IPS DF 6.9 (cell line): ENCODE data around the gene LRP5.

Source experiments
- DNase-seq: peaks from one replicate; pipeline ENCODE4 v3.0.0-alpha.2; 2013; ENCODE audit warnings: low read depth, low spot score
- H3K27ac ChIP-seq: one replicate; pipeline ENCODE4 v1.5.1; 2013; ENCODE audit warnings: low read length, control low read depth
- H3K27me3 ChIP-seq: 2 replicates; pipeline ENCODE4 v1.6.1; 2013; ENCODE audit warnings: mild to moderate bottlenecking, low read length; ENCODE audit not compliant: control insufficient read depth, insufficient read depth
- H3K36me3 ChIP-seq: 2 replicates; pipeline ENCODE4 v1.6.1; 2013; ENCODE audit warnings: low read length; ENCODE audit not compliant: control insufficient read depth, insufficient read depth
- H3K4me1 ChIP-seq: 2 replicates; pipeline ENCODE4 v1.6.1; 2013; ENCODE audit warnings: low read length; ENCODE audit not compliant: control insufficient read depth, insufficient read depth
- H3K4me3 ChIP-seq: 2 replicates; pipeline ENCODE4 v1.5.1; 2013; ENCODE audit warnings: mild to moderate bottlenecking, low read length
- H3K9me3 ChIP-seq: 2 replicates; pipeline ENCODE4 v1.6.1; 2013; ENCODE audit warnings: low read length, inconsistent platforms; ENCODE audit not compliant: control insufficient read depth, insufficient read depth
- WGBS: extraction: QIAGEN DNeasy Blood & Tissue Kit; methylation state at CpG from one replicate; pipeline ENCODE4 v1.1.7; 2013; ENCODE audit warnings: mixed read lengths, missing lambda C conversion rate; ENCODE audit not compliant: insufficient read length, insufficient coverage; 5-methylcytosine and 5-hydroxymethylcytosine counted together

The LRP5 gene

GRCh38 chr11:68271023-68271780, 41.2 kb upstream of the LRP5 start:
- Histone ChIP-seq H3K9me3 (no peaks in the 10 kb centered on the region), H3K27me3 (no peaks in the 10 kb centered on the region), H3K27ac (no peak overlapping the region), H3K36me3 (peaks cover 11% of the 10 kb centered on the region), H3K4me1 (no peaks in the 10 kb centered on the region), H3K4me3 (peak overlapping the region; percentile 72)
- no CpG with 5 or more reads among the region's 23 CpGs for WGBS
- no peak for DNase-seq

- WGBS, result no CpG with 5 or more reads among the region's 71 CpGs
- peak; percentile 58 for DNase-seq
- Histone ChIP-seq H3K9me3 (no peaks in the 10 kb centered on the region), H3K4me3 (peak within 1 kb of the TSS; percentile 72), H3K4me1 (no peaks in the 10 kb centered on the region), H3K36me3 (peaks cover 10% of the 10 kb centered on the region), H3K27me3 (no peaks in the 10 kb centered on the region), H3K27ac (no peak within 1 kb of the TSS)
Measured at GRCh38 chr11:68271781-68272608, 40.4 kb upstream of the LRP5 start, which contains the start of gene C11orf24. Gene C11orf24, minus strand, starts transcription at chr11:68271973. Its CDS starts 8,206 bp downstream, at chr11:68263767.

- H3K9me3 ChIP-seq, result no peaks in the 10 kb centered on the region
- no peaks in the 10 kb centered on the region for H3K4me1 ChIP-seq
- DNase-seq, result no peak
- H3K27me3 ChIP-seq, result no peaks in the 10 kb centered on the region
- H3K4me3 ChIP-seq, result no peak overlapping the region
- no peaks in the 10 kb centered on the region for H3K36me3 ChIP-seq
- no CpG with 5 or more reads among the region's 21 CpGs for WGBS
- H3K27ac ChIP-seq, result no peak overlapping the region
Measured at GRCh38 chr11:68273026-68273738, 39.2 kb upstream of the LRP5 start.

- Histone ChIP-seq H3K36me3 (no peaks in the 10 kb centered on the region), H3K4me1 (no peaks in the 10 kb centered on the region), H3K27ac (no peak overlapping the region), H3K27me3 (no peaks in the 10 kb centered on the region), H3K9me3 (no peaks in the 10 kb centered on the region), H3K4me3 (no peak overlapping the region)
- no peak for DNase-seq
- no CpG with 5 or more reads among the region's 1 CpG for WGBS
Measured at GRCh38 chr11:68274306-68274705, 38.1 kb upstream of the LRP5 start.

GRCh38 chr11:68275721-68276507, 36.5 kb upstream of the LRP5 start:
- DNase-seq, result no peak
- Histone ChIP-seq H3K27ac (no peak overlapping the region), H3K9me3 (no peaks in the 10 kb centered on the region)

GRCh38 chr11:68276861-68277260, 35.5 kb upstream of the LRP5 start:
- Histone ChIP-seq H3K27me3 (no peaks in the 10 kb centered on the region), H3K9me3 (no peaks in the 10 kb centered on the region), H3K4me3 (no peak overlapping the region), H3K36me3 (no peaks in the 10 kb centered on the region), H3K27ac (no peak overlapping the region), H3K4me1 (no peaks in the 10 kb centered on the region)
- DNase-seq, result no peak
- WGBS, result no CpG with 5 or more reads among the region's 6 CpGs

More at GRCh38 chr11:68275721-68276507, 36.5 kb upstream of the LRP5 start:
- no CpG with 5 or more reads among the region's 14 CpGs for WGBS
- H3K4me1 ChIP-seq, result no peaks in the 10 kb centered on the region
- H3K27me3 ChIP-seq, result no peaks in the 10 kb centered on the region
- no peak overlapping the region for H3K4me3 ChIP-seq
- H3K36me3 ChIP-seq, result no peaks in the 10 kb centered on the region

- Histone ChIP-seq H3K27ac (no peak overlapping the region), H3K36me3 (no peaks in the 10 kb centered on the region), H3K4me3 (no peak overlapping the region), H3K9me3 (no peaks in the 10 kb centered on the region), H3K27me3 (no peaks in the 10 kb centered on the region), H3K4me1 (no peaks in the 10 kb centered on the region)
- no CpG with 5 or more reads among the region's 5 CpGs for WGBS
- no peak for DNase-seq
Measured at GRCh38 chr11:68279676-68280075, 32.7 kb upstream of the LRP5 start.

GRCh38 chr11:68282141-68282860, 30.1 kb upstream of the LRP5 start:
- DNase-seq, result no peak

GRCh38 chr11:68282861-68283230, 29.5 kb upstream of the LRP5 start:
- H3K27me3 ChIP-seq, result no peaks in the 10 kb centered on the region
- H3K27ac ChIP-seq, result no peak overlapping the region
- H3K9me3 ChIP-seq, result no peaks in the 10 kb centered on the region
- WGBS, result no CpG with 5 or more reads among the region's 14 CpGs
- no peak for DNase-seq
- H3K36me3 ChIP-seq, result no peaks in the 10 kb centered on the region
- H3K4me3 ChIP-seq, result no peak overlapping the region
- no peaks in the 10 kb centered on the region for H3K4me1 ChIP-seq

More at GRCh38 chr11:68282141-68282860, 30.1 kb upstream of the LRP5 start:
- Histone ChIP-seq H3K4me1 (no peaks in the 10 kb centered on the region), H3K27me3 (no peaks in the 10 kb centered on the region), H3K4me3 (no peak overlapping the region), H3K36me3 (no peaks in the 10 kb centered on the region), H3K27ac (no peak overlapping the region), H3K9me3 (no peaks in the 10 kb centered on the region)
- no CpG with 5 or more reads among the region's 15 CpGs for WGBS
